Lower lobe of right lung (tissue), 2 donors: Measurements from ENCODE around the gene MS4A2. TPM values are rescaled to one million over a fixed set of nuclear protein-coding genes. Genes with fewer than 3 reads are reported as not detected.
"Not testable (repeated sequence)": the region's sequence is repeated elsewhere in the genome, so short reads cannot be mapped to it uniquely, and the experiment has no call there.

Experiments
- ATAC-seq, 2 donors: fragments of 200-7000 bp; cut with Tn5 transposase; one replicate each; pipeline ENCODE4 v1.9.1; 2020 to 2022; ENCODE audit warnings: mild to moderate bottlenecking in 2 of 2, moderate library complexity in 2 of 2
- DNase-seq: peaks from one replicate; pipeline ENCODE4 v3.0.0-alpha.2; 2020
- H3K27ac ChIP-seq: fragments of 200-600 bp; one replicate; pipeline ENCODE4 v1.8.0; 2022
- H3K27me3 ChIP-seq: fragments of 200-600 bp; one replicate; pipeline ENCODE4 v1.8.0; 2022; ENCODE audit warnings: low read depth
- H3K36me3 ChIP-seq: fragments of 200-600 bp; one replicate; pipeline ENCODE4 v1.8.0; 2022; ENCODE audit warnings: mild to moderate bottlenecking
- H3K4me1 ChIP-seq: fragments of 200-600 bp; one replicate; pipeline ENCODE4 v1.8.0; 2022
- H3K4me3 ChIP-seq: fragments of 200-600 bp; one replicate; pipeline ENCODE4 v1.8.0; 2022; ENCODE audit warnings: mild to moderate bottlenecking
- H3K9me3 ChIP-seq: fragments of 200-600 bp; one replicate; pipeline ENCODE4 v1.8.0; 2022
- intact Hi-C: fragments of 100-400 bp; cut with DNase I; formaldehyde crosslinking; loops from one replicate; pipeline ENCODE4 v1.11.0; 2022
- long read RNA-seq: library from polyadenylated mRNA; unstranded; transcript quantifications from one replicate; pipeline ENCODE4 v2.0.0, GENCODE V29; 2021
- total RNA-seq: library from RNA; stranded (reverse); fragmentation: NEBNext Ultra II Directional; extraction: Animal tissue kit (Norgen Biotek cat#: 25700); gene quantifications from one replicate; pipeline ENCODE4 v1.2.1, GENCODE V29; 2021
- TF ChIP-seq, protein P1 (sequence below): fragments of 200-600 bp; IDR thresholded peaks from one replicate; pipeline ENCODE4 v1.8.0; 2022; ENCODE audit warnings: antibody characterized with exemption, mild to moderate bottlenecking
- donor health status: DM: no; HTN: yes; CAD: no; lungs with severe emphysema.

MS4A2 gene
- total RNA-seq: 19.2 TPM
- long read RNA-seq, partial matches to known transcripts: 0 of 4 reads
- long read RNA-seq, other reads (novel, unspliced or antisense): 3 of 4 reads

GRCh38 chr11:60088364-60088763 lies at the start of gene MS4A2:
Gene MS4A2 (plus strand): TSS chr11:60088664. CDS start chr11:60088766, 102 bp downstream.
- TF ChIP-seq, protein P1, sequence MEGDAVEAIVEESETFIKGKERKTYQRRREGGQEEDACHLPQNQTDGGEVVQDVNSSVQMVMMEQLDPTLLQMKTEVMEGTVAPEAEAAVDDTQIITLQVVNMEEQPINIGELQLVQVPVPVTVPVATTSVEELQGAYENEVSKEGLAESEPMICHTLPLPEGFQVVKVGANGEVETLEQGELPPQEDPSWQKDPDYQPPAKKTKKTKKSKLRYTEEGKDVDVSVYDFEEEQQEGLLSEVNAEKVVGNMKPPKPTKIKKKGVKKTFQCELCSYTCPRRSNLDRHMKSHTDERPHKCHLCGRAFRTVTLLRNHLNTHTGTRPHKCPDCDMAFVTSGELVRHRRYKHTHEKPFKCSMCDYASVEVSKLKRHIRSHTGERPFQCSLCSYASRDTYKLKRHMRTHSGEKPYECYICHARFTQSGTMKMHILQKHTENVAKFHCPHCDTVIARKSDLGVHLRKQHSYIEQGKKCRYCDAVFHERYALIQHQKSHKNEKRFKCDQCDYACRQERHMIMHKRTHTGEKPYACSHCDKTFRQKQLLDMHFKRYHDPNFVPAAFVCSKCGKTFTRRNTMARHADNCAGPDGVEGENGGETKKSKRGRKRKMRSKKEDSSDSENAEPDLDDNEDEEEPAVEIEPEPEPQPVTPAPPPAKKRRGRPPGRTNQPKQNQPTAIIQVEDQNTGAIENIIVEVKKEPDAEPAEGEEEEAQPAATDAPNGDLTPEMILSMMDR: no peak
- DNase-seq: no peak
- Histone ChIP-seq H3K36me3 (no peaks in the 10 kb centered on the region), H3K4me1 (no peaks in the 10 kb centered on the region), H3K27ac (no peak within 1 kb of the TSS), H3K9me3 (no peaks in the 10 kb centered on the region), H3K27me3 (no peaks in the 10 kb centered on the region), H3K4me3 (no peak within 1 kb of the TSS)
- ATAC-seq: no peak
- intact Hi-C loops: no loop called here

GRCh38 chr11:60040109-60040508 lies 48.4 kb upstream of the MS4A2 start, which contains the start of gene OOSP2:
Gene OOSP2 (plus strand): TSS chr11:60040409. CDS start chr11:60040460, 51 bp downstream.
- DNase-seq: no peak
- Histone ChIP-seq H3K9me3 (no peaks in the 10 kb centered on the region), H3K4me1 (no peaks in the 10 kb centered on the region), H3K4me3 (no peak within 1 kb of the TSS), H3K27ac (no peak within 1 kb of the TSS), H3K36me3 (no peaks in the 10 kb centered on the region), H3K27me3 (no peaks in the 10 kb centered on the region)
- intact Hi-C loops: no loop called here
- TF ChIP-seq, protein P1: no peak
- no peak for ATAC-seq

DNA sequence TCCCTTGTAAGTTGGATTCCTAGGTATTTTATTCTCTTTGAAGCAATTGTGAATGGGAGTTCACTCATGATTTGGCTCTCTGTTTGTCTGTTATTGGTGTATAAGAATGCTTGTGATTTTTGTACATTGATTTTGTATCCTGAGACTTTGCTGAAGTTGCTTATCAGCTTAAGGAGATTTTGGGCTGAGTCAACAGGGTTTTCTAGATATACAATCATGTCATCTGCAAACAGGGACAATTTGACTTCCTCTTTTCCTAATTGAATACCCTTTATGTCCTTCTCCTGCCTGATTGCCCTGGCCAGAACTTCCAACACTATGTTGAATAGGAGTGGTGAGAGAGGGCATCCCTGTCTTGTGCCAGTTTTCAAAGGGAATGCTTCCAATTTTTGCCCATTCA lies 38.0 kb upstream of the MS4A2 start:
- H3K4me3 ChIP-seq, intact Hi-C loops, H3K9me3 ChIP-seq, ATAC-seq, DNase-seq, H3K4me1 ChIP-seq, H3K27me3 ChIP-seq, H3K27ac ChIP-seq, H3K36me3 ChIP-seq: not testable (repeated sequence)

- H3K27ac ChIP-seq, H3K36me3 ChIP-seq, DNase-seq, H3K9me3 ChIP-seq, ATAC-seq, intact Hi-C loops, H3K4me3 ChIP-seq, H3K27me3 ChIP-seq, H3K4me1 ChIP-seq: not testable (repeated sequence)
Observed at GRCh38 chr11:60050839-60051238, 37.6 kb upstream of the MS4A2 start.

GRCh38 chr11:60056349-60056969 lies 32.0 kb upstream of the MS4A2 start, which contains the start of gene MS4A3:
Gene MS4A3 (plus strand): TSS chr11:60056665. CDS start chr11:60061161, 4,496 bp downstream.
- intact Hi-C loops: no loop called here
- no peak for DNase-seq

GRCh38 chr11:60059052-60059451 lies 29.4 kb upstream of the MS4A2 start:
- intact Hi-C loops: no loop called here
- no peak overlapping the region for H3K27ac ChIP-seq

More at GRCh38 chr11:60056349-60056969, 32.0 kb upstream of the MS4A2 start, which contains the start of gene MS4A3:
- ATAC-seq: no peak
- no peaks in the 10 kb centered on the region for H3K9me3 ChIP-seq
- TF ChIP-seq, protein P1: no peak
- no peaks in the 10 kb centered on the region for H3K36me3 ChIP-seq
- no peak within 1 kb of the TSS for H3K4me3 ChIP-seq
- no peaks in the 10 kb centered on the region for H3K27me3 ChIP-seq
- H3K27ac ChIP-seq: no peak within 1 kb of the TSS
- no peaks in the 10 kb centered on the region for H3K4me1 ChIP-seq

More at GRCh38 chr11:60059052-60059451, 29.4 kb upstream of the MS4A2 start:
- no peaks in the 10 kb centered on the region for H3K27me3 ChIP-seq
- no peaks in the 10 kb centered on the region for H3K9me3 ChIP-seq
- ATAC-seq (no peak), DNase-seq (no peak)
- TF ChIP-seq, protein P1: no peak
- H3K36me3 ChIP-seq: no peaks in the 10 kb centered on the region
- no peak overlapping the region for H3K4me3 ChIP-seq
- H3K4me1 ChIP-seq: no peaks in the 10 kb centered on the region
